Upper lobe of left lung (tissue), 4 donors: ENCODE results near the gene PARM1.

Source experiments
- EP300 ChIP-seq, 4 donors: sonication (generic); formaldehyde crosslinking; IDR thresholded peaks; one replicate each; pipeline ENCODE4 v1.5.1; 2017; ENCODE audit warnings: antibody characterized with exemption in 4 of 4, control low read depth in 2 of 4
- POLR2A ChIP-seq, 4 donors: fragments of 450-650 bp; IDR thresholded peaks; one replicate each; pipeline ENCODE4 v1.5.1; 2016 to 2017; ENCODE audit warnings: antibody characterized with exemption in 4 of 4, mild to moderate bottlenecking in 2 of 4
- POLR2AphosphoS5 ChIP-seq, 2 donors: sonication (generic); formaldehyde crosslinking; IDR thresholded peaks; one replicate each; pipeline ENCODE4 v1.5.1; 2017; ENCODE audit warnings: antibody characterized with exemption in 2 of 2
- TF ChIP-seq, protein P1 (sequence below), 6 experiments: fragments of 450-650 bp in 4 of 6; fragments of 200-600 bp in 2 of 6; sonication (generic) in 2 of 6; IDR thresholded peaks; one replicate each; pipeline ENCODE4 v1.5.1; 2016 to 2019; ENCODE audit warnings: antibody characterized with exemption in 6 of 6

- TF ChIP-seq, protein P1, sequence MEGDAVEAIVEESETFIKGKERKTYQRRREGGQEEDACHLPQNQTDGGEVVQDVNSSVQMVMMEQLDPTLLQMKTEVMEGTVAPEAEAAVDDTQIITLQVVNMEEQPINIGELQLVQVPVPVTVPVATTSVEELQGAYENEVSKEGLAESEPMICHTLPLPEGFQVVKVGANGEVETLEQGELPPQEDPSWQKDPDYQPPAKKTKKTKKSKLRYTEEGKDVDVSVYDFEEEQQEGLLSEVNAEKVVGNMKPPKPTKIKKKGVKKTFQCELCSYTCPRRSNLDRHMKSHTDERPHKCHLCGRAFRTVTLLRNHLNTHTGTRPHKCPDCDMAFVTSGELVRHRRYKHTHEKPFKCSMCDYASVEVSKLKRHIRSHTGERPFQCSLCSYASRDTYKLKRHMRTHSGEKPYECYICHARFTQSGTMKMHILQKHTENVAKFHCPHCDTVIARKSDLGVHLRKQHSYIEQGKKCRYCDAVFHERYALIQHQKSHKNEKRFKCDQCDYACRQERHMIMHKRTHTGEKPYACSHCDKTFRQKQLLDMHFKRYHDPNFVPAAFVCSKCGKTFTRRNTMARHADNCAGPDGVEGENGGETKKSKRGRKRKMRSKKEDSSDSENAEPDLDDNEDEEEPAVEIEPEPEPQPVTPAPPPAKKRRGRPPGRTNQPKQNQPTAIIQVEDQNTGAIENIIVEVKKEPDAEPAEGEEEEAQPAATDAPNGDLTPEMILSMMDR (IDR thresholded peaks at IDR 0.05) = no peak
- TF ChIP-seq POLR2AphosphoS5 (IDR thresholded peaks at IDR 0.05) = no peak
- TF ChIP-seq EP300 (IDR thresholded peaks at IDR 0.05) = no peak
- TF ChIP-seq POLR2A (IDR thresholded peaks at IDR 0.05) = no peak
Measured at GRCh38 chr4:75040703-75041102, 107.8 kb downstream of the PARM1 start.
